Psoas muscle (tissue), 8 donors: Measurements from ENCODE around the gene CADPS. TPM values are rescaled to one million over a fixed set of nuclear protein-coding genes. Genes with fewer than 3 reads are reported as not detected.

Source experiments
- ATAC-seq, 4 donors: fragments of 200-7000 bp; cut with Tn5 transposase; one replicate each; pipeline ENCODE4 v1.9.1; 2020; ENCODE audit warnings: moderate library complexity in 3 of 4, mild to moderate bottlenecking in 2 of 4
- DNase-seq, 2 donors: peaks; one replicate each; pipeline ENCODE4 v3.0.0-alpha.2; 2020
- H3K27ac ChIP-seq: fragments of 200-600 bp; one replicate; pipeline ENCODE4 v1.8.0; 2022
- H3K27me3 ChIP-seq, 3 donors: fragments of 200-600 bp in 1 of 3; one replicate each; pipeline versions ENCODE4 v1.6.1 to v1.8.0; 2013 to 2022; ENCODE audit warnings: low read length in 2 of 3, mild to moderate bottlenecking in 2 of 3, moderate library complexity in 1 of 3; ENCODE audit not compliant: insufficient read depth in 3 of 3
- H3K36me3 ChIP-seq, 2 donors: fragments of 200-600 bp in 1 of 2; one replicate each; pipeline versions ENCODE4 v1.6.1 to v1.8.0; 2013 to 2022; ENCODE audit warnings: low read depth in 1 of 2, mild to moderate bottlenecking in 1 of 2, moderate library complexity in 1 of 2; ENCODE audit not compliant: insufficient read depth in 1 of 2
- H3K4me1 ChIP-seq: fragments of 200-600 bp; one replicate; pipeline ENCODE4 v1.8.0; 2022
- H3K4me3 ChIP-seq: fragments of 200-600 bp; one replicate; pipeline ENCODE4 v1.8.0; 2022; ENCODE audit warnings: mild to moderate bottlenecking
- H3K9me3 ChIP-seq: fragments of 200-600 bp; one replicate; pipeline ENCODE4 v1.8.0; 2022
- WGBS, 3 donors: extraction: QIAGEN DNeasy Blood & Tissue Kit; methylation state at CpG; one replicate each; pipeline versions ENCODE4 v1.1.6 to v1.1.7; 2013; 5-methylcytosine and 5-hydroxymethylcytosine counted together
- intact Hi-C, 2 donors: fragments of 100-400 bp; cut with DNase I; formaldehyde crosslinking; loops; one replicate each; pipeline versions ENCODE4 v1.11.0 to v1.14.2; 2022
- polyA plus RNA-seq, 3 donors: library from polyadenylated mRNA; stranded (reverse); fragments of 200-250 nt; gene quantifications; one replicate each; pipeline ENCODE4 v1.2.3, GENCODE V29; 2013
- total RNA-seq, 4 donors: library from RNA; stranded (reverse); fragmentation: NEBNext Ultra II Directional in 2 of 4; extraction: Animal tissue kit (Norgen Biotek cat#: 25700) in 2 of 4; gene quantifications; one replicate each; pipeline versions ENCODE4 v1.2.1 to v1.2.4, GENCODE V29; 2021 to 2023
- TF ChIP-seq, protein P1 (sequence below): fragments of 200-600 bp; IDR thresholded peaks from one replicate; pipeline ENCODE4 v1.8.0; 2022; ENCODE audit warnings: antibody characterized with exemption
- donor health status: healthy with polysubstance abuse.
- donor health status: DM: no; HTN: no; CAD: no; lungs with moderate emphysema.
- donor health status: Bipolar disorder and iron deficiency.
- donor health status: healthy.
- donor health status: DM: yes; HTN: yes; CAD: no.
- donor health status: DM: no; HTN: no; CAD: no.
- donor health status: DM: no; HTN: no; CAD: no.
- donor health status: DM: yes; HTN: yes; CAD: no.

Gene CADPS
- total and polyA plus RNA-seq, 7 donors = 0.01 to 0.07 (median 0.04) TPM; not detected in 4

DNA sequence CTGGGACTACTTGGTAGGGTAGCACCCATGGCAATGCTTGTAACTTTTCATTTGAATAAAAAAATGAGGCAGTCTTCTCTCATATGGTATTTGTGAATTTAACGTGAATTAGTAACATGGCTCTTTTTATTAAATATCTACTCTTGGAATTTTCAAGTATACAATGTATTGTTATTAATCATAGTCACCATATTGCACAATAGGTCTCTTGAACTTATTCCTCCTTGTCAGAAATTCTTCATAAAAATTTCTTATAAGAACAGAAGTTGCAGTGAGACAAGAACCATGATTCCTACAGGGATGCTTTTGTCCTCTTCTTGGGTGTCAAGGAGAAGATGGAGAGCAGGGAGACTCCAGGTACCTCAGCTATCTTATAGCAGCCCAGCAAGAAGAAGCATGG, 298.1 kb downstream of the CADPS start:
- ATAC-seq (no peak), DNase-seq (no peak)
- H3K4me3 ChIP-seq = no peak overlapping the region
- WGBS, 3 donors = 85 to 86% (median 85%) methylated on average over 1 of the region's 1 CpG
- no peaks in the 10 kb centered on the region for H3K36me3 ChIP-seq
- no peaks in the 10 kb centered on the region for H3K4me1 ChIP-seq
- H3K27me3 ChIP-seq = peaks cover 0 to 2% (median 0%) of the 10 kb centered on the region in 3 donors
- intact Hi-C loops = no loop called here
- H3K9me3 ChIP-seq = no peaks in the 10 kb centered on the region
- H3K27ac ChIP-seq = no peak overlapping the region
- TF ChIP-seq, protein P1, sequence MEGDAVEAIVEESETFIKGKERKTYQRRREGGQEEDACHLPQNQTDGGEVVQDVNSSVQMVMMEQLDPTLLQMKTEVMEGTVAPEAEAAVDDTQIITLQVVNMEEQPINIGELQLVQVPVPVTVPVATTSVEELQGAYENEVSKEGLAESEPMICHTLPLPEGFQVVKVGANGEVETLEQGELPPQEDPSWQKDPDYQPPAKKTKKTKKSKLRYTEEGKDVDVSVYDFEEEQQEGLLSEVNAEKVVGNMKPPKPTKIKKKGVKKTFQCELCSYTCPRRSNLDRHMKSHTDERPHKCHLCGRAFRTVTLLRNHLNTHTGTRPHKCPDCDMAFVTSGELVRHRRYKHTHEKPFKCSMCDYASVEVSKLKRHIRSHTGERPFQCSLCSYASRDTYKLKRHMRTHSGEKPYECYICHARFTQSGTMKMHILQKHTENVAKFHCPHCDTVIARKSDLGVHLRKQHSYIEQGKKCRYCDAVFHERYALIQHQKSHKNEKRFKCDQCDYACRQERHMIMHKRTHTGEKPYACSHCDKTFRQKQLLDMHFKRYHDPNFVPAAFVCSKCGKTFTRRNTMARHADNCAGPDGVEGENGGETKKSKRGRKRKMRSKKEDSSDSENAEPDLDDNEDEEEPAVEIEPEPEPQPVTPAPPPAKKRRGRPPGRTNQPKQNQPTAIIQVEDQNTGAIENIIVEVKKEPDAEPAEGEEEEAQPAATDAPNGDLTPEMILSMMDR = no peak

DNA sequence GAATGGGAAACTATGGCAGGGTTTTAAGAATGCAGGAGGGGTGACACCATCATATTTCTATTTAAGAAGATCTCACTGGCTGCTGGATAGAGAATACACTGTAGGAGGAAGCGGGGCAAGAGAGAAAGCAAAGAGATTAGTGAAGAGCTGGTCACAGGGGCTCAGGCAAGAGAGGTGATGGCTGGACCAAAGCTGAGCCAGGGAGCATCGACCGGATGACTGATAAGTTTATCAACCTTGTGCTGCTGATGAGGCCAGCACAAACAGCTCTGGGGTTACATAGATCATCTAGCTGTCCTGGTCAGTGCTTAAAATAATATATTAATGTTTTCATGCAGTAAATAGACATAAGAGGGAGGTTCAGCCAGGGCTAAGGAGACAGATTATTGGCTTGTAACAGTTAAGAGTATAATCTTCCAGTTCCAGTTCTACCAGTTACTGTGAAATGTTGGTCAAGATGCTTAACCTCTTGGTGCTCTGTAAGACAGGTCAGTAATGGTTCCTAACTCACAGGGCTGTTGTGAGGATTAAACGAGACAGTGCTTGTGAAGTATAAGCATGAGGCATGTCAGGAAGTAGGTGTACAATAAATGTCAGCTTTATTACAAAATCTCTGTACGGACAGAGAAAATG, 300.8 kb downstream of the CADPS start:
- ATAC-seq (no peak), DNase-seq (no peak)
- Histone ChIP-seq H3K27me3 (peaks cover 0 to 2% (median 0%) of the 10 kb centered on the region in 3 donors), H3K27ac (no peak overlapping the region), H3K36me3 (no peaks in the 10 kb centered on the region), H3K4me3 (no peak overlapping the region), H3K9me3 (no peaks in the 10 kb centered on the region), H3K4me1 (no peaks in the 10 kb centered on the region)
- intact Hi-C loops = no loop called here
- WGBS, 3 donors = 62 to 72% (median 69%) methylated on average over 5 of the region's 5 CpGs
- TF ChIP-seq, protein P1 = no peak

DNA sequence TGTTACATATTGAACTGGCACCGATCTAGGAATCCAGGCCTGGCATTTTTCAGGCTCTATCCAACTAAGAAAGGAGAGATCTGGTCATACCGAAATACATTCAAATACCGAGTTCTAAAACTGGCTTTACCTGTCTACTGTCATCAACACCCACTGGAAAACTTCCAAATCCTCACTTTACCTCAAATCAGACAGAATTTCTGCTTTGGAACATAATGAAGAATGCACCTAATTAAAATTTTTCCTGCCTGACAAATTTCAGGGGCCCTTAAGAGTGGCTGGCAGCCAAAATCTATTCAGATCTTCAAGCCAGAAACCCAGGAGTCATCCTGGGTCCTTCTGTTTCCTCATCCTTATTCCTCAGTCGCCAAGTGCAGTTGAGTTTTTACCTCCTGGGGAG, 303.3 kb downstream of the CADPS start:
- DNase-seq (no peak), ATAC-seq (no peak)
- Histone ChIP-seq H3K27me3 (peaks cover 0 to 2% (median 0%) of the 10 kb centered on the region in 3 donors), H3K9me3 (no peaks in the 10 kb centered on the region), H3K27ac (no peak overlapping the region), H3K36me3 (no peaks in the 10 kb centered on the region), H3K4me1 (no peaks in the 10 kb centered on the region), H3K4me3 (no peak overlapping the region)
- intact Hi-C loops = no loop called here
- WGBS, 3 donors = 88 to 89% (median 88%) methylated on average over 4 of the region's 4 CpGs
- TF ChIP-seq, protein P1 = no peak

DNA sequence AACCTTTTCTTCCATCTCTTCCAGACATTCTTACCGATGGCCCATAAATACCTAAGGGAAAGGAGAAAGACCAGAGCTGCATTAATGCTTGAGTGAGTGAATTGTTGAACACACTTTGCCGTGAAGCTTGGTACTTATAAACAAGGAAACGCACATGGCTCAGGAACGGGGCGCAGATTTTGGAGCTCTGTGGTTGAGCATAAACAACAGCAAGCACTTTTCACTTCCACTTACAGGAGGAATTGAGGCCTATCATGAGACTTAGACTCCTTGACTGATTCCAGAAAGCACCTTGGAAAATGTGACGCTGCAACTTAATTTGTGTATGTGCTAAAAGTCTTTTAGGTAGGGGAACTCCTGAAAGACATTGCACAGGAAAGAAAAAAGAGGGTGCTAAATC, 304.3 kb downstream of the CADPS start:
- peaks cover 0 to 2% (median 0%) of the 10 kb centered on the region in 3 donors for H3K27me3 ChIP-seq
- no peaks in the 10 kb centered on the region for H3K36me3 ChIP-seq
- ATAC-seq (no peak), DNase-seq (no peak)
- TF ChIP-seq, protein P1 = no peak
- intact Hi-C loops = no loop called here
- no peak overlapping the region for H3K4me3 ChIP-seq
- H3K4me1 ChIP-seq = no peaks in the 10 kb centered on the region
- H3K9me3 ChIP-seq = no peaks in the 10 kb centered on the region
- 70 to 76% (median 74%) methylated on average over 6 of the region's 6 CpGs for WGBS, 3 donors
- no peak overlapping the region for H3K27ac ChIP-seq

DNA sequence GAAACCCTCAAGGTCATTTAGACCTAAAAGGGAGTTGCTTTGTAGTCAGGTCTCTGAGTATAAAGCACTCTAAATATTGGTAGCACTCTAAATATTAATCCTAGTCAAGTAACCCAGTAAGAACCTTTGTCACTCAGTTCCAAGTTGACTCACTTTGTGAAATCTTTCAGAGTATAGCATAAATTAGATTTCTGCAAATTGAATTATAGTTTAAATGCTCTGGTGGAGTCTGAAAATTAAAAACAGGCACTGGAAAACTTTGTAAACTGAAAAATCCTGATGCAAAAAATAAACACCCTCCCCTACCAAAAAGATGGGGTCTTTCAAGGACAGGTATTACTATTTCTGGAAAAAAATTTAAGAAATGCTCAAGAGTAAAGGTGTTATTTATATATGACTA, 305.6 kb downstream of the CADPS start:
- TF ChIP-seq, protein P1 = no peak
- intact Hi-C loops = no loop called here
- Histone ChIP-seq H3K9me3 (no peaks in the 10 kb centered on the region), H3K4me1 (no peaks in the 10 kb centered on the region), H3K27me3 (no peaks in the 10 kb centered on the region), H3K27ac (no peak overlapping the region), H3K36me3 (no peaks in the 10 kb centered on the region), H3K4me3 (no peak overlapping the region)
- ATAC-seq = no peak
- DNase-seq = no peak
